SK-N-SH treated with all-trans-retinoic acid at 6 μM for 48 hours (cell line): ENCODE results near the gene SPRR1A.

Source experiments
- ATAC-seq: fragments of 200-7000 bp; cut with Tn5 transposase; 3 replicates; pipeline ENCODE4 v1.9.1; 2020; ENCODE audit warnings: mild to moderate bottlenecking, moderate library complexity
- ARNTL ChIP-seq: fragments of 450-650 bp; formaldehyde crosslinking; IDR thresholded peaks from 2 replicates; pipeline ENCODE4 v1.5.0; 2020; ENCODE audit warnings: low read depth, mild to moderate bottlenecking, moderate library complexity, borderline replicate concordance
- BACH2 ChIP-seq: fragments of 250-450 bp; sonication (Bioruptor Pico); IDR thresholded peaks from 2 replicates; pipeline ENCODE4 v1.9.0; 2021; ENCODE audit warnings: mild to moderate bottlenecking, borderline replicate concordance
- CSDC2 ChIP-seq: fragments of 250-450 bp; sonication (Bioruptor Pico); IDR thresholded peaks from 2 replicates; pipeline ENCODE4 v1.5.0; 2020; ENCODE audit warnings: mild to moderate bottlenecking, moderate library complexity
- ESRRG ChIP-seq: fragments of 250-450 bp; sonication (Bioruptor Pico); IDR thresholded peaks from 2 replicates; pipeline ENCODE4 v1.6.1; 2021; ENCODE audit warnings: mild to moderate bottlenecking
- GLIS3 ChIP-seq: fragments of 250-450 bp; sonication (Bioruptor Pico); IDR thresholded peaks from 2 replicates; pipeline ENCODE4 v1.5.0; 2020; ENCODE audit warnings: mild to moderate bottlenecking, moderate library complexity
- ISL1 ChIP-seq: fragments of 250-450 bp; sonication (Bioruptor Pico); IDR thresholded peaks from 2 replicates; pipeline ENCODE4 v2.1.2; 2022; ENCODE audit warnings: mild to moderate bottlenecking, moderate library complexity
- OSR1 ChIP-seq: fragments of 250-450 bp; sonication (Bioruptor Pico); IDR thresholded peaks from 2 replicates; pipeline ENCODE4 v1.8.0; 2022; ENCODE audit warnings: moderate library complexity, mild to moderate bottlenecking, inconsistent platforms
- PATZ1 ChIP-seq: fragments of 250-450 bp; sonication (Bioruptor Pico); IDR thresholded peaks from 2 replicates; pipeline ENCODE4 v1.8.0; 2020; ENCODE audit warnings: mild to moderate bottlenecking, moderate library complexity, borderline replicate concordance
- PPARA ChIP-seq: fragments of 250-450 bp; sonication (Bioruptor Pico); IDR thresholded peaks from 2 replicates; pipeline ENCODE4 v1.5.0; 2020; ENCODE audit warnings: mild to moderate bottlenecking, borderline replicate concordance
- RARB ChIP-seq: fragments of 250-450 bp; sonication (Bioruptor Pico); IDR thresholded peaks from 2 replicates; pipeline ENCODE4 v1.8.0; 2021; ENCODE audit warnings: mild to moderate bottlenecking, moderate library complexity
- TCF4 ChIP-seq: fragments of 250-450 bp; sonication (Bioruptor Pico); IDR thresholded peaks from 2 replicates; pipeline ENCODE4 v1.8.0; 2021; ENCODE audit warnings: mild to moderate bottlenecking, moderate library complexity, borderline replicate concordance
- TOX ChIP-seq: fragments of 250-450 bp; sonication (Bioruptor Pico); IDR thresholded peaks from 2 replicates; pipeline ENCODE4 v1.8.0; 2021; ENCODE audit warnings: mild to moderate bottlenecking, moderate library complexity, borderline replicate concordance
- ZC3H10 ChIP-seq: fragments of 250-450 bp; sonication (Bioruptor Pico); IDR thresholded peaks from 2 replicates; pipeline ENCODE4 v1.5.1; 2021; ENCODE audit warnings: mild to moderate bottlenecking, moderate library complexity
- ZFP30 ChIP-seq: fragments of 450-650 bp; formaldehyde crosslinking; IDR thresholded peaks from 2 replicates; pipeline ENCODE4 v1.5.0; 2022; ENCODE audit warnings: mild to moderate bottlenecking, moderate library complexity
- ZNF565 ChIP-seq: fragments of 450-650 bp; formaldehyde crosslinking; conservative IDR thresholded peaks from 2 replicates; pipeline ENCODE4 v1.5.0; 2020; ENCODE audit warnings: low read depth, mild to moderate bottlenecking, moderate library complexity
- ZNF70 ChIP-seq: fragments of 450-650 bp; formaldehyde crosslinking; IDR thresholded peaks from 2 replicates; pipeline ENCODE4 v1.5.0; 2020; ENCODE audit warnings: mild to moderate bottlenecking, moderate library complexity
- ZNF8 ChIP-seq: fragments of 450-650 bp; formaldehyde crosslinking; IDR thresholded peaks from 2 replicates; pipeline ENCODE4 v1.5.0; 2020; ENCODE audit warnings: mild to moderate bottlenecking, moderate library complexity
- TF ChIP-seq, protein P1 (sequence below): fragments of 250-450 bp; sonication (Bioruptor Pico); IDR thresholded peaks from 2 replicates; pipeline ENCODE4 v1.8.0; 2021; ENCODE audit warnings: low read depth, mild to moderate bottlenecking, moderate library complexity, borderline replicate concordance
- TF ChIP-seq, protein P2 (sequence below): fragments of 250-450 bp; sonication (Bioruptor Pico); IDR thresholded peaks from 2 replicates; pipeline ENCODE4 v1.5.0; 2020; ENCODE audit warnings: mild to moderate bottlenecking, moderate library complexity
- TF ChIP-seq, protein P3 (sequence below): fragments of 250-450 bp; sonication (Bioruptor Pico); IDR thresholded peaks from 2 replicates; pipeline ENCODE4 v1.5.1; 2021; ENCODE audit warnings: mild to moderate bottlenecking, moderate library complexity
- TF ChIP-seq, protein P4 (sequence below): fragments of 250-450 bp; sonication (Bioruptor Pico); IDR thresholded peaks from 2 replicates; pipeline ENCODE4 v1.5.1; 2020; ENCODE audit warnings: low read depth, mild to moderate bottlenecking, moderate library complexity

SPRR1A gene

DNA sequence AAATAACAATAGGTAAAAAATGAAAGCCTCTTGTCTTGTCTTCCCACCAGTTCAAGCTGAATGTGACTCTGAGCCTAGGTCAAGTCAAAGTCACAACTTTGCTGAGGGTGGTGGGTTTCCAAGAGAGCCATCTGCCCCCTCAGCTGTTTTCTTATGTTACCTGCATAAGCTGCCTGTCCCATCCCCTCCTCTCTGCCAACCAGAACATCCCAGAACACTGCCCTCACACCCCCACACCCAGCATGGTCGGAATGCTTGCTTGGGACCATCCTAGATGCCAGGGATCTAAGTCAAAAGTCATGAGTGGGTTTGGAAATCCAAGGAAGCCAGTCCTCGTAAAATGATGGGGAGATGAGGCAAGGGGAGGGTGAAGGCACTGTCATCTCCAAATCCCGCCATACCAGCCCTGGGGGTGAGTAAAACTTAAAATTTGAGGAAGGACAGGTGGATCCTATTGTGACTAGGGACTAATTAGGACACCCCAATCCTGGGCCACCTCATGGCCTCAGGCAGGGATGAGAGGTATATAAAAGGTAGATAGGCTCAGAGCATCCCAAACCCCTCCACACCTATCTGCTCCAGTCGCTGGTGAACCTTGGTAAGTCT lies 37.1 kb upstream of the SPRR1A start, which contains the start of gene SPRR5:
TSS of gene SPRR5 (plus strand) at position 556 of the 606 bp plus-strand sequence. CDS start 1,349 bp downstream, outside the sequence.
- TF ChIP-seq ZFP30 (CRISPR knock-in tag) (no peak), ZC3H10 (CRISPR knock-in tag) (no peak), PPARA (CRISPR knock-in tag) (no peak), ZNF8 (CRISPR knock-in tag) (no peak), ESRRG (CRISPR knock-in tag) (no peak), OSR1 (no peak), ZNF70 (no peak)
- TF ChIP-seq, protein P1, sequence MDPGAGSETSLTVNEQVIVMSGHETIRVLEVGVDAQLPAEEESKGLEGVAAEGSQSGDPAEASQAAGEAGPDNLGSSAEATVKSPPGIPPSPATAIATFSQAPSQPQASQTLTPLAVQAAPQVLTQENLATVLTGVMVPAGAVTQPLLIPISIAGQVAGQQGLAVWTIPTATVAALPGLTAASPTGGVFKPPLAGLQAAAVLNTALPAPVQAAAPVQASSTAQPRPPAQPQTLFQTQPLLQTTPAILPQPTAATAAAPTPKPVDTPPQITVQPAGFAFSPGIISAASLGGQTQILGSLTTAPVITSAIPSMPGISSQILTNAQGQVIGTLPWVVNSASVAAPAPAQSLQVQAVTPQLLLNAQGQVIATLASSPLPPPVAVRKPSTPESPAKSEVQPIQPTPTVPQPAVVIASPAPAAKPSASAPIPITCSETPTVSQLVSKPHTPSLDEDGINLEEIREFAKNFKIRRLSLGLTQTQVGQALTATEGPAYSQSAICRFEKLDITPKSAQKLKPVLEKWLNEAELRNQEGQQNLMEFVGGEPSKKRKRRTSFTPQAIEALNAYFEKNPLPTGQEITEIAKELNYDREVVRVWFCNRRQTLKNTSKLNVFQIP (CRISPR knock-in tag): no peak
- no peak for ATAC-seq

- TF ChIP-seq OSR1 (no peak), ZFP30 (CRISPR knock-in tag) (no peak), ISL1 (CRISPR knock-in tag) (no peak)
- ATAC-seq: no peak
Observed at GRCh38 chr1:152951711-152952110, 32.2 kb upstream of the SPRR1A start.

DNA sequence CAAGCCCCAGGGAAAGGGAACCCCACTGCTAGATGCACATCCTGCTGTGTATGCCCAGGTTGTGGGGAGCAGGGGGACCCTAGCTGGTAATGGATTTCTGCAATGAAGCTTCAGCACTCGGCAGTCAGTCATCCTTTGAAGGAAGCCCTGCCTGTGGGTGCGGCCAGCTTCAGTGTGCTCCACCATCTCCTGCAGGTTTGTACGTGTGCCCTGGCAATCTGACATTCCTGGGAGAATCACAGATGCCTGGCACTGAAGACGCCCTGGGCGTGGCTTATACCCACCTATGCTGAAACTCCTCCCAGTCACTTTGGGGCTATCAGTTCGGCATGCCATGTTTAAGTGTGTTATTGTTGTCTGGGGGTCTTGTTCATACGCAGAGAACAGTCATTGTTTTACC lies 30.1 kb upstream of the SPRR1A start:
- TF ChIP-seq ISL1 (CRISPR knock-in tag) (no peak), PATZ1 (CRISPR knock-in tag) (no peak), ESRRG (CRISPR knock-in tag) (no peak), TCF4 (CRISPR knock-in tag) (no peak), ZNF8 (CRISPR knock-in tag) (no peak), GLIS3 (CRISPR knock-in tag) (no peak), TOX (CRISPR knock-in tag) (no peak), CSDC2 (no peak), ZNF565 (CRISPR knock-in tag) (no peak), ARNTL (CRISPR knock-in tag) (no peak), PPARA (CRISPR knock-in tag) (no peak), RARB (no peak), ZNF70 (no peak), ZC3H10 (CRISPR knock-in tag) (no peak), OSR1 (no peak)
- TF ChIP-seq, protein P2, sequence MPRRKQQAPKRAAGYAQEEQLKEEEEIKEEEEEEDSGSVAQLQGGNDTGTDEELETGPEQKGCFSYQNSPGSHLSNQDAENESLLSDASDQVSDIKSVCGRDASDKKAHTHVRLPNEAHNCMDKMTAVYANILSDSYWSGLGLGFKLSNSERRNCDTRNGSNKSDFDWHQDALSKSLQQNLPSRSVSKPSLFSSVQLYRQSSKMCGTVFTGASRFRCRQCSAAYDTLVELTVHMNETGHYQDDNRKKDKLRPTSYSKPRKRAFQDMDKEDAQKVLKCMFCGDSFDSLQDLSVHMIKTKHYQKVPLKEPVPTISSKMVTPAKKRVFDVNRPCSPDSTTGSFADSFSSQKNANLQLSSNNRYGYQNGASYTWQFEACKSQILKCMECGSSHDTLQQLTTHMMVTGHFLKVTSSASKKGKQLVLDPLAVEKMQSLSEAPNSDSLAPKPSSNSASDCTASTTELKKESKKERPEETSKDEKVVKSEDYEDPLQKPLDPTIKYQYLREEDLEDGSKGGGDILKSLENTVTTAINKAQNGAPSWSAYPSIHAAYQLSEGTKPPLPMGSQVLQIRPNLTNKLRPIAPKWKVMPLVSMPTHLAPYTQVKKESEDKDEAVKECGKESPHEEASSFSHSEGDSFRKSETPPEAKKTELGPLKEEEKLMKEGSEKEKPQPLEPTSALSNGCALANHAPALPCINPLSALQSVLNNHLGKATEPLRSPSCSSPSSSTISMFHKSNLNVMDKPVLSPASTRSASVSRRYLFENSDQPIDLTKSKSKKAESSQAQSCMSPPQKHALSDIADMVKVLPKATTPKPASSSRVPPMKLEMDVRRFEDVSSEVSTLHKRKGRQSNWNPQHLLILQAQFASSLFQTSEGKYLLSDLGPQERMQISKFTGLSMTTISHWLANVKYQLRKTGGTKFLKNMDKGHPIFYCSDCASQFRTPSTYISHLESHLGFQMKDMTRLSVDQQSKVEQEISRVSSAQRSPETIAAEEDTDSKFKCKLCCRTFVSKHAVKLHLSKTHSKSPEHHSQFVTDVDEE (CRISPR knock-in tag): no peak
- TF ChIP-seq, protein P3, sequence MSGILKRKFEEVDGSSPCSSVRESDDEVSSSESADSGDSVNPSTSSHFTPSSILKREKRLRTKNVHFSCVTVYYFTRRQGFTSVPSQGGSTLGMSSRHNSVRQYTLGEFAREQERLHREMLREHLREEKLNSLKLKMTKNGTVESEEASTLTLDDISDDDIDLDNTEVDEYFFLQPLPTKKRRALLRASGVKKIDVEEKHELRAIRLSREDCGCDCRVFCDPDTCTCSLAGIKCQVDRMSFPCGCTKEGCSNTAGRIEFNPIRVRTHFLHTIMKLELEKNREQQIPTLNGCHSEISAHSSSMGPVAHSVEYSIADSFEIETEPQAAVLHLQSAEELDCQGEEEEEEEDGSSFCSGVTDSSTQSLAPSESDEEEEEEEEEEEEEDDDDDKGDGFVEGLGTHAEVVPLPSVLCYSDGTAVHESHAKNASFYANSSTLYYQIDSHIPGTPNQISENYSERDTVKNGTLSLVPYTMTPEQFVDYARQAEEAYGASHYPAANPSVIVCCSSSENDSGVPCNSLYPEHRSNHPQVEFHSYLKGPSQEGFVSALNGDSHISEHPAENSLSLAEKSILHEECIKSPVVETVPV (CRISPR knock-in tag): no peak
- no peak for ATAC-seq

DNA sequence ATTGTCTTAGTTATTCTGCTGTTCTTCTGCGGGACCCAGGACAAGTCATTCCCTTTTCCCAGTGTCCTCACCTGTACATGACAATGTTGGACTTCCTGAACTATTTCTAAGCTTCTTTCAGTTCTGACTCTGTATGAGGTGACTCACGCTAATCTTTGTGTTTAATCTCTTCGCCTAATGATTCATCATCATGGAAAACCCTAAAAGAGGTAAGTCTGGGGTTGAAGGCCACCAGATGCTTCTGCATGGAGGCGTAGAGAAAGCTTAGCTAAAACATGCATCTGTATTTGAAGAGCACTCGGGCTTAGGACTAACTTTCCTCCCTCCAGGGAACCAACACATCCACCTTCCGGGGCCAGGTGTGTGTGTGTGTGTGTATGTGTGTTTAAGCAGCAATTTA lies 29.4 kb upstream of the SPRR1A start:
- ATAC-seq: no peak
- TF ChIP-seq, protein P4, sequence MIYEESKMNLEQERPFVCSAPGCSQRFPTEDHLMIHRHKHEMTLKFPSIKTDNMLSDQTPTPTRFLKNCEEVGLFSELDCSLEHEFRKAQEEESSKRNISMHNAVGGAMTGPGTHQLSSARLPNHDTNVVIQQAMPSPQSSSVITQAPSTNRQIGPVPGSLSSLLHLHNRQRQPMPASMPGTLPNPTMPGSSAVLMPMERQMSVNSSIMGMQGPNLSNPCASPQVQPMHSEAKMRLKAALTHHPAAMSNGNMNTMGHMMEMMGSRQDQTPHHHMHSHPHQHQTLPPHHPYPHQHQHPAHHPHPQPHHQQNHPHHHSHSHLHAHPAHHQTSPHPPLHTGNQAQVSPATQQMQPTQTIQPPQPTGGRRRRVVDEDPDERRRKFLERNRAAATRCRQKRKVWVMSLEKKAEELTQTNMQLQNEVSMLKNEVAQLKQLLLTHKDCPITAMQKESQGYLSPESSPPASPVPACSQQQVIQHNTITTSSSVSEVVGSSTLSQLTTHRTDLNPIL: no peak
- TF ChIP-seq TOX (CRISPR knock-in tag): no peak
- no peak for TF ChIP-seq BACH2 (CRISPR knock-in tag)
- TF ChIP-seq PPARA (CRISPR knock-in tag): no peak
- no peak for TF ChIP-seq TCF4 (CRISPR knock-in tag)
- TF ChIP-seq, protein P1 (CRISPR knock-in tag): no peak
- TF ChIP-seq RARB: no peak
- TF ChIP-seq, protein P3 (CRISPR knock-in tag): no peak
- no peak for TF ChIP-seq ISL1 (CRISPR knock-in tag)
